HG02759 (cell line): ENCODE results near the gene NDUFS8.

Experiments used
- ATAC-seq: cut with Tn5 transposase; IDR thresholded peaks from one replicate; pipeline ENCODE4 v1.9.1; 2021; ENCODE audit warnings: mild to moderate bottlenecking, moderate library complexity; ENCODE audit not compliant: unreplicated experiment

NDUFS8 gene

GRCh38 chr11:68002938-68003845 lies 27.3 kb upstream of the NDUFS8 start:
- peak; percentile 52 for ATAC-seq

- peak; percentile 69 for ATAC-seq
Observed at GRCh38 chr11:68003846-68004550, 26.5 kb upstream of the NDUFS8 start, which contains the start of gene UNC93B1. UNC93B1 (minus strand) TSS chr11:68004097; CDS start chr11:68004043, 54 bp downstream.

- no peak for ATAC-seq
Observed at GRCh38 chr11:68004551-68005335, 25.7 kb upstream of the NDUFS8 start.

DNA sequence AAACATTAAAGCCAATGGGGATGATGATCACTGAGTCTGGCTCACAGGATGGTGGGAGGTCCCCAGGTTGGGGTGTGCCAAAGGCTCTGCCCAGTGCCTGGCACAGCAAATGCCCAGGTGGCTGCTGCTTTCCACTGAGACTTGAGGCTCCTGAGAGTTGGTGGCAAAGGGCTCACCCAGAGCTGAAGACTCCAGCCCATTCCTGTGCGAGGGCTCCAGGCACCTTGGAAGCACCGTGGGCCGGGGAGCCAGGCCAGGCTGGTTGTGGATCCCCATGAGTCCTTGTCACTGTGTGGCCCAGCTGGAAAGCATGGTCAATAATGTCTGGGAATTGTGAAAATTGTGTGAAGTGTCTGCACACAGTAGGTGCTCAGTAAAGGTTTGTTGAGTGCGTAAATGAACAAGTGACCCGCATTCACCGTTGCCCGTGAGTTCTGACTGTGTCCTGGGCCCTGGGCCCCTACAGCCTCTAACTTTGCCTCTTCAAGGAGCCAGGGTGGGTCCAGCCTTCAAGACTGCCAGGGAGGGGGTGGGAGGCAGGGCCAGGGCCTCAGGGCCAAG lies 23.8 kb upstream of the NDUFS8 start:
- ATAC-seq: no peak

GRCh38 chr11:68007498-68008380 lies 22.7 kb upstream of the NDUFS8 start:
- ATAC-seq: no peak

DNA sequence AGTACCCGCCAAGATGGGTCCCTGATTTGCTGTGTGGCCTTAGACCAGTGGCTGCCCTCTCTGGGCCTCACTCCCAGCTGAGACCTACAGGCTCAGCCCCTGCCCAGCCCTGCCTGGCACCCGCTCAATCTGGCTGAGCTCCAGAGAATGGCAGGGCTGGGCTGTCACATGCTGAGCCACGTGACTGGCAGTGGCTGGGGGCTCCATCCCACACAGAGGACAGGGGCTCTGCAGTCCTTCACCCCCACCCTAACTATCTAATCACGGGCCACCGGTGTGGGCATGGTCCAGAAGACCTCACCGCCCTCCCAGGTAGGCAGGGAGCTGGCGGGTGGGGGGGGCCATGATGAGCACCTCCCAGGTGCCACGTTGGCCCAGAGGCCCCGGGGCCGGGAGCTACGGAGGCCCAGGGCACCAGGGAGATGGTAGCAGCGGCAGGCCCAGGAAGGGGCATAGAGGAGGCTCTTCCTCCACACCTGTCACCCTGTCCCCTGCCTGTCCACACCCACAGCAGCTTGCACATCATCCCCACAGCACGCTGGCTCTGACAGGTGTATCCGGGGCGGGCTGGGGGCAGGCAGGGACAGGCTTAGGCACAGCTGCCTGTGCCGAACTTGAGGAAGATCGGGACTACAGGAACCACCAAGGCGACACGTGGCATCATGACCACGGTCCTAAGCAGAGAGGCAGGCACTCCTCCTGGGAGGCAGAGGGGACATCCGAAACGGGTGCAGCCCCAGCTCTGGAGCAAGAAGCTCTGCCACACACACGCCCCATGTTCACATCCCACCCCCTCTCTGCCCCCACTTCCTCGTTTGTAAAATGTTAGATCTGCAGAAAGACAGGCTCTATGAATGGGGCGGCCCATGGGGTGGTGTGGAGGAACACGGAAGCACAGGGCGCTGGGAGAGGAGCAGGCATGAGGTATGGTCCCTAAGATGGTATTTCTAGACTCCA lies 21.8 kb upstream of the NDUFS8 start:
- no peak for ATAC-seq

DNA sequence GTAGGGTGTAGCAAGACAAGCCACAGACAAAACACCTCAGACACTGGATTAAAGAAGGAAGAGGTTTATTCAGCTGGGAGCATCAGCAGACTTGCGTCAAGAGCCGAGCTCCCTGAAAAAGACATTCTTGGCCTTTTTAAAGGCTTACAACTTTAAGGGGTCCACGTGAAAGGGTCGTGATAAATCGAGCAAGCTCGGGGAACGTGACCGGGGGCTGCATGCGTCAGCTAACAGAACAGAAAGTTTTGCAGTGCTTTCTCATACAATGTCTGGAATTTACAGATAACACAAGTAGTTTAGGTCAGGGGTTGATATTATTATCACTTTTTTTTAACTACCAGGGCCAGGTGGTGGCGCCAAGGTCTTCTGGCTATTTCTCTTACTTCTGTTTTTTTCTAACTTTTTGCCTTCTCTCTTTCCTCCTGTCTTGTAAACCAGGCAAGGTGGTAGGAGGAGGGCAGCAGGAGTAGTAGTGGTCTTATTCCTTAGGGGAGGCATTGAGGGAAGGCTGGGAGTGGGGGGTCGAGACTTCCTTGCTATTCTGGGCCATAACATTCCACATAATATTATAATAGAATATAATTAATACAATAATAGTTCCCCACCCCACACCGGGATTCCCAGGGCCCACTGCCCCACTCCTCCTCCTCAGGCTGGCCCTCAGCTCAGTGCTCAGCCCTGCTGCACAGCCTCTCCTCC lies 20.9 kb upstream of the NDUFS8 start:
- no peak for ATAC-seq

- no peak for ATAC-seq
Observed at GRCh38 chr11:68010090-68011041, 20.1 kb upstream of the NDUFS8 start, which contains the start of gene ALDH3B1. ALDH3B1 (plus strand) TSS chr11:68010327; CDS start chr11:68015298, 4,971 bp downstream.

- no peak for ATAC-seq
Observed at GRCh38 chr11:68011051-68011943, 19.2 kb upstream of the NDUFS8 start.

DNA sequence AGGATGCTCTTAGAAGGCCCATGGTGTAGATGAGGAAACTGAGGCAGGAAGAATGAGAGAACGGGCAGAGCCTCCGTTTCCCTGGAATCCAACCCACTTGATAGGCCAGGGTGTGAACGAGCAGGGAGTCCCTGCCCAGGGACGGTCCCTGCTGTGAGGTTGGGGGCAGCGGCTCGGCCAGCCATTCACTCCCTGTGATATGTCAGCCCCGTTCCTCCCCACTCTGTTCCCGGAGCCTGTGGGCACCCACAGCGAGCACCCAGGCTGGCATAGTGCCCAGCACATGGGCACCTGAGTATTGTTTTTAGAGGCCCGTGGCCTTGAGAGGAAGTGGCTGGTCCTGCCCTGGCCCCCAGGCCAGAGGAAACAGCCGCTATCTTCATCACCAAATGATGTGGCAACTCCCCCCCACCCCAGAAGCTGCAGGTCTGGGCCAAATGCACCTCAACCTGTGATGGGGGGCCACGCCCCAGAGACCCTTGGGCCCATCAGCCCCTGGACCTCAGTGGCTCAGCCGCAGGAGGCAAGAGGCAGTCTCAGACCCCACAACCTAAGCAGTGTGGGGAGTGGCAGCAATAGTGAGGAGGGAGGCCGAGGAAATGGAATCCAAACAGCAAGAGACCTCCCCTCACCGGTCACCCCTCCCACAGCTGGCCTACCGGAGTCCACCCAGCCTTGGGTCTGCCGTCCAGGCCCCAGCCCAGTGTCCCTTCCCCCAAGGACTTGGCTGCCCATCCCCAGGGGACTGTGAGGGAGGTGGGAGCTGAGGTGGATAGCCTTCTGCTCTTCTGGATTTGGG lies 18.2 kb upstream of the NDUFS8 start:
- ATAC-seq: no peak

DNA sequence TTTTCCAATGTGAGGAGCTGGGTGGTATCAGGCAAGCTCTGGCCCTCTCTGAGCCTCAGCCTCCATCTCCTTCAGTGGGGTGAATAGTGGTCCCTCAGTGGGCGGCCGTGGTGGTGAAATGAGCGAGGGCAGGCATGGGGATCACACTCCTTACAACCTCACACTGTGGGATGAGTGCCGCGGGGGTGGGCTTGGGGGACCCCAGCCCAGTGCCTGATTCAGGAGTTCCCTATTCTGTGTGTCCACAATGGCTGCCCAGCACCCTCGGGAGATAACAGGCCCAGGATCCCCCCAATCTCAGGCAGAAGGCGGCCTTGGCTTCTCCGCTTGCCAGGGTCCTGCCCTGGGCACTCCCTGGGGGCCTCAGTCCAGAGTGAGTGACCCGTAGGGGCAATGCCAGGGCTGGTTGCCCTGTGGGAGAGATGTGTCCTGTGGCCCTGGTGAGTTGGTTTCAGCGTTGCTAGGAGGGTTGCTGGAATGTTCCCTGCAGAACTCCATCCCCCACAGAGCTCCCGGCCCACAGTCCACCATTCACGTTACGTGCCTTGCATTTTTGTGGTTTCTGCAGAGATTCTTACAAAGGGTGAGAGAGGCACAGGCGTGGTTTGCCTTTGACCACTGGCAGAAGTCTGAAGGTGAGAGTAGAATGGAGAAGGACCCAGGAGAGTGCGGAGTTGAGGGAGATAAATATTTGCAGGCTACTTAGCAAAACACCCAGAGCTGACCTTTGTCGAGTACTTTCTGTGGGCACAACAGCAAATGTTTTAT lies 17.5 kb upstream of the NDUFS8 start:
- no peak for ATAC-seq

DNA sequence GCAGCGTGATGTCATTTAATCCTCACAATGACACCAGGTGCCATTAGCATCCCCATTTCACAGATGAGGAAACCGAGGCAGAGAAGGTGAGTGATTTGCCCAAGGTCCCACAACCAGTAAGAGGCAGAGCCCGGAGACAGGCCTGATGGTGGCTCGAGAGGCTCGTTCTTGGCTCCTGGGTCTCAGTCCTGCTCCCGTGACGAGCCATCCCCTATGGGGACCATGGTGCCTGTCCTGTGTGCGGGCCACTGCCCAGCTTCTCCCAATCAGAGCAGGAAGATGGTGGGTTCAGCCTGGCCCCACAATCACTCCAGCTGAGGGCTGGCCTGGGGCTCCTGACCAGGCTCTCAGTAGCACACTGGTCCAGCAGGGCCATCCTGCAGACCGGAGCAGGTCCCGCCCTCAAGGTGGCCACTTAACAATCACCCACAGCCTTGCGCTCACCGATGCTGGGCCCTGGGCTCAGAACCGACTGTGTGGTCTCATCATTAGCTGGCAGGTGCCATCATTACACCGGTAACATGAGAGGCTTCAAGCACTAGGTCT lies 16.8 kb upstream of the NDUFS8 start:
- ATAC-seq: no peak

- no peak for ATAC-seq
Observed at GRCh38 chr11:68014157-68014946, 16.1 kb upstream of the NDUFS8 start.
